GM10266 (cell line): ENCODE data around the gene GAA.

ENCODE experiments used
- DNase-seq: peaks from one replicate; pipeline ENCODE4 v3.0.0; 2012; ENCODE audit errors: extremely low spot score
- TF ChIP-seq, protein P1 (sequence below): IDR thresholded peaks from 2 replicates; pipeline ENCODE4 v1.5.1; 2012; ENCODE audit warnings: mild to moderate bottlenecking, low read depth; ENCODE audit not compliant: control insufficient read depth, insufficient read depth; ENCODE audit errors: missing control alignments

GAA gene

DNA sequence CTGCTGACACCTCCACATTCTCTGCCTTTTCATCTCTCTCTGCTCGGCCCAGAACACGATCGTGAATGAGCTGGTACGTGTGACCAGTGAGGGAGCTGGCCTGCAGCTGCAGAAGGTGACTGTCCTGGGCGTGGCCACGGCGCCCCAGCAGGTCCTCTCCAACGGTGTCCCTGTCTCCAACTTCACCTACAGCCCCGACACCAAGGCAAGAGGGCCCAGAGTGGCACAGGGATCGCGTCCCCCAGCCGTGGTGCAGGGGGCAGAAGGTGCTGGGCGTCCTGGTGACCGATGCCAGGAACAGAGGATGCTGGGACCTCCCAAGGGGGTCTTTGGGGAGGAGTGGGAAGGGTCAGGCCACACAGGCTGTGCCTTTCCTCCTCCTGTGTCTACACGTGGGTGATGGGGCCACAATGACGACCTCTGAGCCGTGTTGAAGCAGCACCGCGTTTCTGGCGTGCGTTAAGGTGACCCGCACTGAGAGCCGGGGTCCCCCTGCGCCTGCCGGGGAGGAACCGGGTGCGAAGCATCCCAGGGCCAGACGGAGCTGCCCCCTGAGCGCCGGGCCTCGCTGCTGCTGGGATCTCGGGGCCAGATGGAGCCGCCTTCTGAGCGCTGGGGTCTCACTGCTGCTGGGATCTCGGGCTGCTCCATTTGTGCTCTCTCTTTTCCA is 17.4 kb downstream of the GAA start:
- TF ChIP-seq, protein P1, sequence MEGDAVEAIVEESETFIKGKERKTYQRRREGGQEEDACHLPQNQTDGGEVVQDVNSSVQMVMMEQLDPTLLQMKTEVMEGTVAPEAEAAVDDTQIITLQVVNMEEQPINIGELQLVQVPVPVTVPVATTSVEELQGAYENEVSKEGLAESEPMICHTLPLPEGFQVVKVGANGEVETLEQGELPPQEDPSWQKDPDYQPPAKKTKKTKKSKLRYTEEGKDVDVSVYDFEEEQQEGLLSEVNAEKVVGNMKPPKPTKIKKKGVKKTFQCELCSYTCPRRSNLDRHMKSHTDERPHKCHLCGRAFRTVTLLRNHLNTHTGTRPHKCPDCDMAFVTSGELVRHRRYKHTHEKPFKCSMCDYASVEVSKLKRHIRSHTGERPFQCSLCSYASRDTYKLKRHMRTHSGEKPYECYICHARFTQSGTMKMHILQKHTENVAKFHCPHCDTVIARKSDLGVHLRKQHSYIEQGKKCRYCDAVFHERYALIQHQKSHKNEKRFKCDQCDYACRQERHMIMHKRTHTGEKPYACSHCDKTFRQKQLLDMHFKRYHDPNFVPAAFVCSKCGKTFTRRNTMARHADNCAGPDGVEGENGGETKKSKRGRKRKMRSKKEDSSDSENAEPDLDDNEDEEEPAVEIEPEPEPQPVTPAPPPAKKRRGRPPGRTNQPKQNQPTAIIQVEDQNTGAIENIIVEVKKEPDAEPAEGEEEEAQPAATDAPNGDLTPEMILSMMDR, result no peak
- DNase-seq, result no peak

DNA sequence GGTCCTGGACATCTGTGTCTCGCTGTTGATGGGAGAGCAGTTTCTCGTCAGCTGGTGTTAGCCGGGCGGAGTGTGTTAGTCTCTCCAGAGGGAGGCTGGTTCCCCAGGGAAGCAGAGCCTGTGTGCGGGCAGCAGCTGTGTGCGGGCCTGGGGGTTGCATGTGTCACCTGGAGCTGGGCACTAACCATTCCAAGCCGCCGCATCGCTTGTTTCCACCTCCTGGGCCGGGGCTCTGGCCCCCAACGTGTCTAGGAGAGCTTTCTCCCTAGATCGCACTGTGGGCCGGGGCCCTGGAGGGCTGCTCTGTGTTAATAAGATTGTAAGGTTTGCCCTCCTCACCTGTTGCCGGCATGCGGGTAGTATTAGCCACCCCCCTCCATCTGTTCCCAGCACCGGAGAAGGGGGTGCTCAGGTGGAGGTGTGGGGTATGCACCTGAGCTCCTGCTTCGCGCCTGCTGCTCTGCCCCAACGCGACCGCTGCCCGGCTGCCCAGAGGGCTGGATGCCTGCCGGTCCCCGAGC is 17.9 kb downstream of the GAA start:
- TF ChIP-seq, protein P1, result no peak
- DNase-seq, result no peak

DNA sequence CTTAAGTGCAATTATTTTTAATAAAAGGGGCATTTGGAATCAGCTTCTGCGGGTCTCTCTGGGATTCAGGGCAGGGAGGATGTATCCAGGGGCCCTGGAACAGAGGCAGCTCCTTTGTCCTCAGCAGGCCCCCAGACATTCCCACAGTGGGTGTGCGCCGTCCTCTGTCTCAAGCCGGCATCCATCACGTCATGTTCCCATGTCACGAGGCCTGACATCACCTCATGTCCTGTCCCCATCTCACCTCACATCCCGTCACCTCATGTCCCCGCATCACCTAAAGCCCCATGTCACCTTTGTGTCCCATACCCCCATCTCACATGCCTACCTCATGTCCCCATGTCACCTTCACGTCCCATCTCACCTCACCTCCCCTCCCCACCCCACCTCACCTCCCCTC is 18.5 kb downstream of the GAA start:
- TF ChIP-seq, protein P1, result no peak
- DNase-seq, result no peak

DNA sequence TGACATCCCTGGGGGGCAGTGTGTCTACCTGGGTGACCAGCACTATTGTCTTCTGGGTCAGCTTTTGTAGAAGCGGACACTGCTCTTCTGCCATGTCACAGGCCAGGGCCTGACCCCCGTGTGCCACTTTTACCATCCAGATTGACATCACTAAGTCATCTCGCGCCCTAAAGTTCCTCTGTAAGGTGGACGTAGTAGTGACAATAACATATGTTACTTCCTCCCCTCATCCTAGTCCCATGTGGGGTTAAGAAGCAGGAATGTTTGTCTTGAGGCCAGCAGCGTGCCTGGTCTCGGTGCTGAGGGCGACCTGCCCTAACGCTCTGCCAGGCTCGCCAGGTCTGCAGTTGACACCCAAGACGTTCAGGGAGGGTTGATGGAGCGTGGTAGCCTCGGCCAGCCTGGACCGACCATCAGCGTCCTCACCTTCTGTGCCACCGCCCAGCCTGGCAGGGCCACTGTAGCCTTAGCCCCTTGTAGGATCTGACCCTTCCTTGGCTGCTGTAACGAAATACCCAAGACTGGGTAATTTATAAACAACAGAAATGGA is 20.7 kb downstream of the GAA start:
- TF ChIP-seq, protein P1, result no peak
- no peak for DNase-seq

DNA sequence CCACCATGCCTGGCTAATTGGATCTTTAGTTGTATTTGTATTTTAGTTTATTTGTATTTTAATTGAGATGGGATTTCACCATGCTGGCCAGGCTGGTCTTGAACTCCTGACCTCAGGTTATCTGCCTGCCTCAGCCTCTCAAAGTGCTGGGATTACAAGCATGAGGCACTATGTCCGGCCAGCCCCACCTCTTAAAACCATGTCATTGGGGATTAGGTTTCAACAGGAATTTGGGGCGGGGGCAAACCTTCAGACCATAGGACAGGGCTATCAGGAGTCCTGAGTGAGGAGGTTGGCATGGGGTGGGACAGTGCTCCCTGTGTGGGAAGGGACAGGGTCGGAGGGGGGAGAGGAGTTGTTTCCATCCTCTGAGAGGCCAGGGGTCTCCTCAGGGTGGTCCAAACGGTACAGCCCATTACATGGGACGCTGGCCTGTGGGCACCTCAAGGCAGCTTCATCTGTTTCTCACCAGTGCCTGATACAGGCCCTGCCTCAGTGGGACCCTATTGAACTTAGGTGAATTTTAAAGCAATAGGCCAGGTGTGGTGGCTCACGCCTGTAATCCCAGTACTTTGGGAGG is 21.6 kb downstream of the GAA start:
- TF ChIP-seq, protein P1, result no peak
- no peak for DNase-seq

DNA sequence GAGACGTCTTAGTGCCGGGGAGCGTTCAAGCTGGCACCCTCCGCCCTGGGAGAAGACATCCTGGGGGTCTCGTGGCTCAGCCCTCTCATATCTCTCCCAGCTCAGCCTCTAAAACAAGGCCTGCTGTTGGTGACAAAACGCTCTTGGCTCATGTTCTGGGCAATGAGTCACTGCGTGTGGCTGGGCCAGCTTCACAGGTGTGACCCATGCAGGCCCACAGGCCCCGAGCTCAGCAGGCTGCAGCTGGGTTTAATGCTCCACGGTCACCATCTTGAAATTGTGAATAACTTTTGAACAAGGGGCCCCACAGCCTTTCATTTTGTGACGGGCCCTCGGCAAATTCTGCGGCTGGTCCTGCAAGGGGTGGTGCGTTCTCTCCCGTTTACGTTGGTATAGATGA is 22.4 kb downstream of the GAA start:
- no peak for DNase-seq

More for the DNA sequence above, 22.4 kb downstream of the GAA start:
- TF ChIP-seq, protein P1, result no peak
